HG03135 (cell line): ENCODE data around the gene AGBL1.
"Not testable (repeated sequence)": the region's sequence is repeated elsewhere in the genome, so short reads cannot be mapped to it uniquely, and the experiment has no call there.

Source experiments
- ATAC-seq: cut with Tn5 transposase; IDR thresholded peaks from one replicate; pipeline ENCODE4 v1.9.1; 2021; ENCODE audit warnings: mild to moderate bottlenecking, moderate library complexity; ENCODE audit not compliant: unreplicated experiment

The AGBL1 gene

DNA sequence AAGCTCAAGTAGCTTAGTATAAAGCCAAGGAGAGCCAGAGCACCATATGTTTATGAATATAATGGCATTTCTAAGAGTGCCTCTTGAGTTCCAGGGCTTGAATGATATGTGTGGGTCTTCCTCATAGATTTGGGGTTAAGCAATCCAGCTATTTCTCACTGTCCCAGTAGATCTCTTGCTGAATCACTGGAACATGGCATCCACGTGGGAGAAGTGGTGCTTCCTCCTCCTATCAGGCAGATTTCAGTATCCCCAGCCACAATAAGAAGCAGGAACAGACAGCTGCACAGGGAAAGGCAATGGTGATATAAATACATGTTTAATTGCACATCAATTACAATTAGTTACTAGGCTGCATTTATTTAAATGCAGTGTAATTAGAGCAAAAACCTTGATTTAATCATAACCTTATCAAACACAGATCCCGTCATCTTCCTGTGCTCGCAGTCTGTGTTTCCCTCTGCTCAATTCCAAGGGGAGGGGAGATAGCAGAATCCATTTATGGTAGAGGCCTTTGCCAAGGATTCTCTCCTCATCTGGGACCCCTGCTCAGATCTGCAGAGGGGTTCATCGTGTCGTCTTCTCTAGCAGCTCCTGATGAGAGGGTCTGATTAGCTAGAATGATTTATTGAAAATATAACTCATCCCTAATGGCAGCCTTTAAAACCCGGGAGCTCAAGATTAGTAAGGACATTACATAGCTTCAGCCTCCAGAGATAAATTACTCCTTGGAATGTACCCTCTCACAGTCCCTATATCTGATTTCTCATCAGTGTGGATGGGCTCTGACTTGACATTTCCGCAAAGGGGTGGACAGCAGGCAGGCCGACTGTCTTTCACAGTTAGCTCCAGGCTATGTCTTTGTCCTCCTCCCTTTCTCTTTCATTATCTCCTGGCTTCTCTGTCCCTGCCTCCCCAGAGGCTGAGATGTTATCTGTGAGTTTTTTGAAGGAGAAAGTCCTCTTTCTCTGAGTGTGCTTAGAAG is 775.9 kb downstream of the AGBL1 start:
- ATAC-seq, result no peak

DNA sequence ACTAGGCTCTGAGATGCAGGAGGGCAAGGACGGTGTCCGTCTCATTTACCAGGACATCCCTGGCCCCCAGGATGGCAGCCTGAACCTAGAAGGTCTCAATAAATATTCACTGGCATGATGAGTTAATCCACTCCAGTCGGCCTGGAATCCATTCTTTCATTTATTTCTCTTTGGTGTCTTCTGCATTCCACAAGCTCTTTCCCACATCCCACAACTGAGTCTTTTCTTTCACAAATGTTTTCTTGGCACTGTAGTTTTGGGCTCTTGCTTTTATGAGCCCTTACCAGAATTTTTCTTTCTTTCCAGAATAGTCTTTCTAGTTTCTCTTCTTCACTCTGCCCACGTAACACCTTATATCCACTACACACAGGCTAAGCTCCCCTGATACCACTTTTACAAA is 778.0 kb downstream of the AGBL1 start:
- ATAC-seq, result no peak

DNA sequence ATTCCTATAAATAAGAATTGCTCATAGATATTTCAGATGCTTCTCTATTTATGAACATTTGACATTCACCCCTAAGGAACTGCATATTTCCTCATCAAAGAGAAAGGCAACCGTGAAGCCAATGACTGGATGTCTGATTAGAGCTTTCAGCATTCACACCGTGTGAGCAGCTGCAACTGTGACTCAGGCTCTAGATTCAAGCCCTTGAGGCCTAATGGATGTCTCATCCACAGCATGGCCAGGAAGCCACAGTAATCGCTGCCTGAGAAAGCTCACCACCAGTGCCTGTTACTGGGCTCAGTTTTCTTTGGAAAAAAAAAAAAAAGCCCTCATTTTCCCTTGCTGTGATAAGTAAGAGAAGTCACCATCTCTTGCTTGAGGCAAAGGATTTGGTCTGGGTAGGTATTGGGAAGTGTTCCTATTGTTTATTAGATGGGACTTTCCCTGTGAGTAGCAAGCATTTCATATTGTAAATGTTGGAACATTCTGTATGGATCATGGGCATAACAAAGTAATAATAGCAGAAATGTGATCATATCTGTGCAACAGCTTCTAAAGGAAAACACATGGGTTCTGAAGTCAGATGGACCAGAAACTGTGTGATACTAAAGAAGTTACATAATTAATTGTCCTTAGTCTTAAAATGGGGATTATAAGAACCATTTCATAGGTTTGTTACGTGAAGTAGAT is 783.7 kb downstream of the AGBL1 start:
- ATAC-seq, result no peak

DNA sequence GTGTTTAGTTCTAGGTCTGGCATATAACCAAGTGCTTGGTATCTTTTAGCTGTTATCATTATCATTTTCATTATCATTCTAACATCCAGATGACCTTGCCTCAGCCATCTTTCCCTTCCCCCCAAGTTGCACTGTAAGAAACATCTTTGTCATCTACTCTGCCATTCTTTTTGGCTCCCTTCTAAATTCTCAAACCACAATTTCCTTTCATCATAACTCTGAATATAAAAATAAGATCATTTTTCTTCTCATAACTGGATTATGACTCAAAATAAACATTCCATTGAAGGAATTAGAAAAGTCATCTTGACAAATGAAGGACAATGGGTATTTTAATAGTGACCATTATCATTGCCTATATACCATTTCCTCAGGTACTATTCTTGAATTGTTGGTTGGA is 786.2 kb downstream of the AGBL1 start:
- ATAC-seq, result no peak

DNA sequence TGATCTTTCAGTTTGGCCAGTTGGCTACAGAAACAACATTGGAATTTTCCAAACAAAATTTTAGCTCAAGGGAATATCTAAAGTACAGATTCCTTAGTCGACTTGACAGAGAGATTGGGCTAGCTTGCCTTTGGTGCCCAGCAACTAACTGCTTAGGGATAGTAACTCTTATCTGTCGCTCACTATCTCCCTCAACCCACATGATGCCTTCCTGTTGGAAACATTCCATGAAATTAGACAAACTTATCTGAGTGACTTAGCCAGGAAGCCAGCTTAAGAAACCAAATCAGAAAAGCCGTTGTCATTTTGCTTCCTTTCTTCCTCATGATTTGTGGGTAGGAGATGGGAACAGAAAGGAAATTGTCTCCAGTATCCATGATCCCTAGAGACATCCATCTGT is 791.2 kb downstream of the AGBL1 start:
- no peak for ATAC-seq

DNA sequence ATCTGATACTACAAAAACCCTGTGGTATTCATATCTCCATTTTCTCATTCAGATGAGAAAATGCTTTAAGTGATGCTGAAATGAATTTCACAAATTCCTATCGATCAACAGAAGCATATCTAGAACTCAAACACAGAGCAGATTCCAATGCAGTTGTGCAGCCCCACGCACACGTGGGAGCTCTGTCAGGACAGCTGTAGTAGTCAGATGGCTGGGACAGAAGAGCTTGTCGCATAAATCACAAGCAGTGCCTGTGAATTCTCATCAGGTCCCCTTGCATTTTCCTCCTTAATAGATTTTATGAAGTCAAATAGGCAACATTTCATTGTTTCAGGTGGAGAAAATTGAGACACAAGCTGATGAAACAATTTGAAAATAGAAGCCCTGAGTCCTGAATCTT is 792.3 kb downstream of the AGBL1 start:
- ATAC-seq, result no peak

DNA sequence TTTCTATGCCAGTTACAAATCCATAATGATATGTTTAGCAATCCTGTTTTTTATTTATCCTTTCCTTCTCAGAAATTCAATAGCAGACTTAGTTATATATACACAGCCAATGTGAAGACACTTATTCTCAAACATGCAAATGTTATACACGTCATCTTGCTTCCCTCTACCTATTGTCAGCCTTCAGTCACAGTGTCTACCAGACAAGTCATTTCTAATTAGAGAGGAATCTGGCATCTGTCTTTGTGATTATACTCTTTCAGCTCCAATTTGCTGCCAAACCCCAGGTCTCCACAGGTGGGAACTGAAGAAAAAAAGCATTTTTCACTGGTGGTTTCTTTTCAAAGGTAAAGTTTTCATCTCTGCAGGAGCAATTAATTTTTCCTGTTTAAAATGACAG is 793.1 kb downstream of the AGBL1 start:
- ATAC-seq, result no peak

DNA sequence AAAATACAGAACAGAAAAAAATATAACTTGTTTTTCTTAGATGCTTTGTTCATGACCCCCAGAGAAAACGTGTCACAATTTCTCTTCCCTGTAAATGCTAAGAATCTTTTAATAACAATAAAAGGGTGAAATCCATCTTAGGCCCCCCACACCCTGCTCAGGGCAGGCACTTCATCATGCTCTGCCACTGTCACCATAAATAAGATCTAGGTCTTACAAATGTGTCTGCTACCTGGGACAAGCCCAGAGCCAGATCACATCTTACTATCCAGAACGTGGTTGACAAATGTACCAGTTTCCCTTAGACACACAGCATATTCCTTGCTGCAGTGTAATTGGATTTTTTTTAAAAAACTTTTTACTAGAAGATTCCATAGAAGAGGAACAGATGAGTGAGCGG is 795.4 kb downstream of the AGBL1 start:
- ATAC-seq, result no peak

DNA sequence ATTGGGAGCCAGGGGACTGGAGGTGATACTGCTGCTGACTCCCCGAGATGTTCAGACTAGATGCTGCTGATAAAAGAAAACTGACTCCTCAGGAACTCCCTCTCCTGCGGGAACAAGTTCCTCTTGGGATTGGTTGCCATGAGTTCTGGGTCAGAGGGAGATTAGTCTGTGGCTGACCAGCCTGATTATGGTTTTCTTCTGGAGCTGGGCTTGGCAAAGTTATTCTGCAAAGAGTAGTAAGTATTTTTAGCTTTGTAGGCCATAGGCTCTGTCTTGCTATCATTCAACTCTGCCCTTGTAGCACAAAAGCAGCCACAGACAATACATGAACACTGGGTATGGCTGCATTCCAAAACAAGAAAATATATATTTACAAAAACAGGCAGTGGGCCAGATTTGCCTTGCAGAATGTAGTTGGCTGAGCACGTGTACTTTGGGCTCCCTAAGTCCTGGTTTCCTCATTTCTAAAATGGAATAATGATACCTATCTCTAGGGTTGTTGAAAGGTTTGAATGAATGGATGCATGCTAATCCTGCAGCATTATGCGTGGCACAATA is 796.8 kb downstream of the AGBL1 start:
- no peak for ATAC-seq

DNA sequence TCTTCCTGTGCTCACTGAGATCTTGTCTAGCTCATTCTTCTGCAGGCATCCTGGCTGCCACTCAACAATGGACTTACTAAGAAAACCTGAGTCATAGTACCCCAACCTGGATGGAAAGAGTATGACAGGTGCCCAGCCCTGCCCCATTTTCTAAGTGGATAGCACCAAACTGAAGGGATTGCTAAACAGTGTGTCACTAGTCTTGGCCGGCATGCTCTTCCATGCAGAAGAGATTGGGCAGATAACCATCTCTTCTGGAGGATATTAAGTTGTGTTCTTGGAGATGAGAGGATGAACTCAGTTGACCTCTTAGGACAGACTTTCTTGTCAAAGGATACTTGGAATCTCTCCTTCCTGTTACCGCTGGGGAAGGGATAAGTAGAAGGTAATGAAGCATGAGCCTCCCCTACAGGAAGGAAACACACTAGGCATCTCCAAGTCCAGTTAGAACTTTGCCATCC is 797.5 kb downstream of the AGBL1 start:
- ATAC-seq, result no peak

DNA sequence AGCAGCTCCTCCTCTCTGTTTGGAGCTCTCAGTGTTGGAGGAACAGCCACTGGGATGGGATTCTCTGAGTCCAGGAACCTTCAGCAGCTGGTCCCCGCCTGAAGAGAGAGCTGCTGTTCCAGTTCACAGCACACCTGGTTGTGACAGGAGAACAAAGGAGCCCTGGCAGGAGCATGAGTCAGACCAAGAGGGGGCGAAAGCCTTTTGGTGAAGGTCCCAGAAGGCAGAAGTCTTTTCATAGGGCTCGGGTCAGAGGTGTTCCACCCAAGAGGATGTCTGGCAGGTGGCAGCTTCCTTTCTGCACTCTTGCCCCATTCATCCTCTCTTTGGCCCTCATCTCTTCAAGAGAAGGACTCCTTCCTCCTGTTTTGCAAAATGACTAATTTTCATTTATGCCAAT is 799.2 kb downstream of the AGBL1 start:
- not testable (repeated sequence) for ATAC-seq

DNA sequence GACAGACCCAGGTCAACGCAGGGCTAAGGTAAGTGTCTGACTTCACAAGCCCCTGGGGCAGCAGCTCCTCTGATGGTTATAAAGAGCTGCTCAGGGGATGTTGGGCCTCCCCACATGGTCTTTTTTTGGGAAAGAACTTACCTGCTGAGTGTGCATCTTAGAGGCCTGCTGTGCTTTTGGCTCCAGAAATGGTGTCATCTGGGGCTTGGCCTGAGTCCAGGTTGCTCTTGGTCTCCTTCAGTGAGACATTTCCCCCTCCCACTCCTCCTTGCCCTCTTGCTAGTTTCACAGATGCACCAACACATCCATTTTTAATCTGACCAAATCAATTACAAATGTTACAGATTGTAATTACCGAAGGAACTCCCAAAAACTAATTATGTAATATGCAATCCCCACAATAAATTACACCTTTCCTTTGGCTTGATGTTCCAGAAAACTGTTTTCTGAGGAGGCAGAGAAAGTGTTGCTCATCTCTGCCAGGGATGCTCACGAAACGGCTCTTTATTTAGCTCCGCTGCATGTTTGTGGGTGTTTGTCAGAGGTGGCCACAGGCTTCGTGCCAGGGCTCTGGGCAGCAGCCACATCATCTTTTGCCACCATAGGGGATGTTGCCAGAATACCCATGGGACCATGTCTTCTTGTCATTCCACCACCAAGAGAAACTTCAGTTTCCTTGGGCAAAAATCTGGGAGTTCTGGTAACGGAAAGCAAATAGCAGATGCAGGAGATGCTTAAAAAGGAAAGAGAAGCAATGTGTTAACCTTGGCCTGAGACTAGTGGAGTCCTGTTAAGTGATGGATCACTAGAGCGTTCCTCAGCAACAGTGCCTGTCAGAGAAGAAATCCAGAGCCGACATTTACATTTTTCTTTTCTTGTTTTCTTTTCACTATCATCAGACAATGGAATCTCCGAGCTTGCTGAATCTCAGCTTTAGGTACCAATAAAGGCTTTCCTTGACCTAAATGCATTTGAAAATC is 799.9 kb downstream of the AGBL1 start:
- no peak for ATAC-seq

DNA sequence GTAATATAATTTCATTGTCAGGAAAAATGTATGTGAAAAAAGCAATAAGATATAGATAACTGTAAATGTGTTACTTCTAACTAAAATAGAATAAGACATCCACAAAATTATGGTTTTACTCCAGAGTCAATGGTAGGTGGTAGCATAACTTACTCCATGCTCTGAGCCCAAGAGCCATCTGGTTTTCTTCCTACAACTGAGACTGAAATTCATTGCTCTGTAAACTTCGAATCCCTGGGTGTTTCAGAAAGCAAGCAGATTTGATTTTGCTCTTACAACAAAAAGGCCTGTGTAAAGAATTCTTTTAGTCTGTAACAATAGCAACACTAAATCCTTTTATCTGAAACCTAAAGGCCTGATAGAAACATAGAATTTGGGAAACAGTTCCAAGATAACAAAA is 805.9 kb downstream of the AGBL1 start:
- ATAC-seq, result no peak

DNA sequence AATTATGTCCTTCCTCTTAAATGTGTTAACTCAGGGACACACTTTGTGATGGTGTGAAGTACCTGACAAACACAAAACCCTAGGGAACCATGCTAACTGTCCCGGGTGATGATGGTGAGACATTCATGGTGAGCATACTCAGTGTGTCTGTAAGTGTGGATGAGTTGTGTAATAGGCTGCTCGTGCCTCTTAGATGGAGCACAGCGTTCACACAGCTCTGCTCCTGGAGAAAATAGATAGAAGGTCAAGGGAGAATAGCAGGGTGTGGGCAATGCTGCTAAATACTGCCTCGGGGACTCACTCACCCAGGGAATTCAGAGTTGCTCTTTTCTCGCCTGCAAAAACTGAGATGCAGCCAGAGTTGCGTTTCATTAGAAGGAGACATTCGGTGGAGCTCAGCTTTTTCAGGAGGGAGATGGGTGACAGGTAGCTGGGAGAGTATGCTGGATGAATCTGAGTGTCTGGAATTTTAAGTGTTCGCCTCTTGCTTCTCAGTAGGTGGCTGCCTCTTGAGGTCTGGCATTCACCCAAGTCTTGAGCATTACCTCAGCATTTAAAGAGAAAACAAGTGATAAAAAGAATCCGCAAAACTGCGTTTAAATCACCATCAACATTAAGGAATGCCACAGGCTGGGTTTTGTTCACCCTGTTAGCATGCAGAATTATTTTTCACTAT is 813.2 kb downstream of the AGBL1 start:
- no peak for ATAC-seq

DNA sequence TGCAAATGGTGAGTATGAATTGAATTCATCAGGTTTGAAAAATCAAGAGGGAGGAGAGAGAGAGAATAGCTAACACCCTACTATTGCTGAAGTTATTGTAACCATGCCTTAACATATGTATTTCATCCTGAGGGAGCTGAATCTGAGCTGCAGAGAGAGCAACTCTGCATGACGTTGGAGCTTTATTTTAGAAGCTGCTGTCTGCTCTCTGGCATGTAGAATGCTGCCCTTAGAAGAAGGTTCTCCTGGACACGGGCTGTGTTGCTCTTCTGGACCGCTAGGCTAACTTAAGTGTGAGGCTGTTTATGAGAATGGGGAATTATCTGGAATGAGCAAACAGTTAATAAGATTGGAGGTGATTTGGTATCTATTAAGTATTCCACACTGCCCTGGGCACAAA is 814.6 kb downstream of the AGBL1 start:
- ATAC-seq, result no peak

DNA sequence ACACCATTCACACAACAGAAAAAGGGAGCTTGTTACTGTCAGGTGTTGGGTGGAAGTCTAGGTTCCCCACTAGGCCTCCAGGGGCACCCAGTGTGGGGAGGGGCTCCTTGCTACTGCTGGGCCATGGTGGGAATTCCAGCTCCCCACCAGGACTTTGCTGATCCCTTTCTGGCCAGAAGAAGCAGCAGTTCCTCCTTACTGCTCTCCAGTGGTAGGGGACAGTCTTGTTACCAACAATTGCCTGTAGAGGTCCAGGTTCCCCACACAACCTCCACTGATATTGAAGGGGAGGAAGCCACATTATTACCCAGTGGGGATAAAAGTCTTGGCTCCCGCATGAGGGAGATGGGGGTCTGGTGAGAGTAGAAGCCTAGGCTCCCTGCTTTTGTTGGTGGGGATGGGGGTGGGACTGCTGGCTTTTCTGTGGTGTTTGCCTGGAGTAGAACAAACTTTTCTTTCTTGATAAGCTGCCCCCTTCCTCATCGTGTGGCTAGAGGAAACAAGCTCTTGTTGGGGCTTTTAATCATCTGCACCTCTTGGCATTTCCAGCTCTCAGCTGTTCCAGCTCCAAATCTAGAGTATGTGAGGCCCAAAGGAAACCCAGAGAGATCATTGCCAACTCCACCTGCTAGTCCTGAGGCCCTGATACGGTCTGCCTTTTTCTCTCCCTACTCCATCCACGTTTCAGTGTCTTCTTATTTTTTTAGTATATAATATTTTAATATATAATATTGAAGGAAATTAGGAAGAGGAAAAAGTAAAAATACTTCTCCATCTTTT is 824.2 kb downstream of the AGBL1 start:
- ATAC-seq, result no peak

DNA sequence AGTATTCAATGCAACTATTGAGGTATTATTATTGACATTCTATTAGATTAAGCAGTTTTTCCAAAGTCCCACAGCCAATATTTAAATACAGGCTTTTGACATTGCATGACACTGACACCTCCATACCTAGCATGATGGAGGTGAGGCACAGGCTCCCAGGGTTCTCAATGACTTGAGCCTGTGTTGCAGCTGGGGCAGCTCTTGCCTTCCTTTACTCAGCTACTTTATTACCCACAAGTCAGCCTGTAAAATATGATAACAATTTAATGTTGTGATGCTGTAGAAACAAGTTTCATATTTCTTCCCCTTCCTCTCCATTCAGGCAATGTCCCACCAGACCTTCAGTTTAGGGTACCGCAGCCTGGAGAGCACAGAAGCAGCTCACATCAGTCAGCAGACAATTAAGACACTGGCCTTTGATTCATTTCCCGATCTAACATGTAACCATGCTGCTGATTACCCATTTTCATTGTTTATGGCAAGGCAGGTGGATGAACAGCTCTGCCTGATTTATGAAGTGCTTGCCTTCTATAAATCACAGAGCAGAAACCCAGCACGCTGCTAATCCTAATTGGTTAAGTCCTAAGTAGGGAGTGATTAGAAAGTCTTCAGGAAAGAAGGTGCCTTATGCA is 826.1 kb downstream of the AGBL1 start:
- ATAC-seq, result no peak

DNA sequence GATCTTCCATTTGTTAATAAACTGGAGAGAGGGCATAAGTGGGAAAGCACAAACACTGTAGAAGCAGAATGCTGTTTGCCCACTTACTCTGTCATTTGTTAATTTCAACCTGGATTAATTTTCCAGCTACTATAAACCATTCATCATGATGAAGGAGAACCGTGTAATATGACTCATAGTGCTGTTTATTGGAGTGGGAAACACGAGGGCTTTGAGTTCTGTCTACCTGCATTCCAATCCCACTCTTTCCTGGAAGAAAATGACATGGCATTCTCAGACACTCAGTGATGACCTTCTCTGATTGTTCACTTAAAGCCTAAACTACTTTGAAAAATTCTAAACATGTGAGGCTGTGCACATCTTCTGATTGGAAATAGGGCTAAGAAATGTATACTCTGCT is 826.7 kb downstream of the AGBL1 start:
- no peak for ATAC-seq

DNA sequence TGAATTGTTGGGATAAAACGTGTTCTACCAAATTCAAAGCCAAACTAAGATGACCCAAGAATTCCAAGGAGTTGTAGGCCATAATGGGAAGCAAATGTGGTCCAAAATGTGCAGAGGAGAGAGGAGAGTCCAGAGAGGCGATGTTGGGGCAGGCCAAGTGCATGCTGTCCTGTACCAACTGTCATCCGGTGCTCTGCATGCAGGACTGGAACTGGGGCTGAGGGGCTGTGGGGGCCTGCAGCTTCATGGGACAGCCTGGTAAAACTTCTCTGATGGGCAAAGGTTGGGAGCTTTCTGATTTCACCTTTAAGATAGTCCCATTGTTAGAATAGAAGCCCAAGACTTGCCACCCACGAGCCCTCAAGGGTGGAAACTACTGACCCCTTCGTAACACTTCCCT is 831.4 kb downstream of the AGBL1 start:
- ATAC-seq, result no peak
